HG03469 (cell line): Measurements from ENCODE around the gene MAPKAP1.

Experiments used
- ATAC-seq: cut with Tn5 transposase; IDR thresholded peaks from one replicate; pipeline ENCODE4 v1.9.1; 2021; ENCODE audit warnings: mild to moderate bottlenecking, moderate library complexity, moderate number of reproducible peaks; ENCODE audit not compliant: unreplicated experiment

Gene MAPKAP1

GRCh38 chr9:125519734-125520133 is 187.3 kb downstream of the MAPKAP1 start:
- no peak for ATAC-seq

- ATAC-seq = no peak
These were observed 189.4 kb downstream of the MAPKAP1 start for GRCh38 chr9:125517577-125517976.

GRCh38 chr9:125515983-125516940 is 190.7 kb downstream of the MAPKAP1 start:
- ATAC-seq = no peak

- no peak for ATAC-seq
These were observed 191.7 kb downstream of the MAPKAP1 start for GRCh38 chr9:125515281-125515680.

GRCh38 chr9:125514468-125514867 is 192.5 kb downstream of the MAPKAP1 start:
- ATAC-seq = no peak

- ATAC-seq = peak; percentile 64
These were observed 193.2 kb downstream of the MAPKAP1 start for GRCh38 chr9:125513668-125514413.

- ATAC-seq = no peak
These were observed 193.7 kb downstream of the MAPKAP1 start for GRCh38 chr9:125513303-125513667.

GRCh38 chr9:125511789-125512660 is 195.0 kb downstream of the MAPKAP1 start:
- ATAC-seq = no peak

- ATAC-seq = no peak
These were observed 196.0 kb downstream of the MAPKAP1 start for GRCh38 chr9:125510980-125511379.

GRCh38 chr9:125509476-125509875 is 197.5 kb downstream of the MAPKAP1 start:
- ATAC-seq = no peak

- no peak for ATAC-seq
These were observed 198.8 kb downstream of the MAPKAP1 start for GRCh38 chr9:125508249-125508648.

GRCh38 chr9:125507226-125507625 is 199.8 kb downstream of the MAPKAP1 start:
- ATAC-seq = no peak

- no peak for ATAC-seq
These were observed 201.0 kb downstream of the MAPKAP1 start for GRCh38 chr9:125505988-125506438.

GRCh38 chr9:125504616-125505015 is 202.4 kb downstream of the MAPKAP1 start:
- ATAC-seq = no peak

- ATAC-seq = no peak
These were observed 209.1 kb downstream of the MAPKAP1 start for GRCh38 chr9:125497906-125498305.

GRCh38 chr9:125497478-125497877 is 209.5 kb downstream of the MAPKAP1 start:
- no peak for ATAC-seq

- ATAC-seq = no peak
These were observed 210.6 kb downstream of the MAPKAP1 start for GRCh38 chr9:125496313-125496834.

GRCh38 chr9:125495172-125496119 is 211.6 kb downstream of the MAPKAP1 start:
- no peak for ATAC-seq

GRCh38 chr9:125494653-125494915 is 212.4 kb downstream of the MAPKAP1 start:
- ATAC-seq = no peak
